Astrocyte (in vitro differentiated cells and primary cell): ENCODE measurements around the gene HOXC6.

Source experiments
- CTCF ChIP-seq: IDR thresholded peaks from 2 replicates; pipeline ENCODE4 v1.5.1; 2011; ENCODE audit warnings: low read depth, mild to moderate bottlenecking, inconsistent platforms, low read length, moderate library complexity; ENCODE audit not compliant: insufficient read depth
- EZH2 ChIP-seq: IDR thresholded peaks from 2 replicates; pipeline ENCODE4 v1.6.1; 2012; ENCODE audit warnings: mild to moderate bottlenecking, low read length, inconsistent platforms; ENCODE audit not compliant: insufficient read depth

GRCh38 chr12:54074308-54074707 is 46.1 kb downstream of the HOXC6 start:
- TF ChIP-seq EZH2 (no peak), CTCF (no peak)
